Cerebellar cortex (tissue), 1 donor: ENCODE measurements around the gene MLNR.

ENCODE experiments used
- DNase-seq: peaks from one replicate; pipeline ENCODE4 v3.0.0-alpha.2; 2015; ENCODE audit warnings: low spot score

The MLNR gene

GRCh38 chr13:49220036-49220855 lies at the start of gene MLNR:
TSS of gene MLNR (plus strand) at chr13:49220338. CDS start at chr13:49220338, 0 bp downstream.
- no peak for DNase-seq

- no peak for DNase-seq
Observed at GRCh38 chr13:49171359-49171758, 48.8 kb upstream of the MLNR start.

GRCh38 chr13:49183672-49184325 lies 36.3 kb upstream of the MLNR start:
- DNase-seq, result no peak

- no peak for DNase-seq
Observed at GRCh38 chr13:49184621-49185020, 35.5 kb upstream of the MLNR start.

- no peak for DNase-seq
Observed at GRCh38 chr13:49185264-49185663, 34.9 kb upstream of the MLNR start.

- no peak for DNase-seq
Observed at GRCh38 chr13:49190901-49191300, 29.2 kb upstream of the MLNR start.

- no peak for DNase-seq
Observed at GRCh38 chr13:49206641-49207040, 13.5 kb upstream of the MLNR start.

- no peak for DNase-seq
Observed at GRCh38 chr13:49208619-49209018, 11.5 kb upstream of the MLNR start.

- no peak for DNase-seq
Observed at GRCh38 chr13:49210114-49210513, 10.0 kb upstream of the MLNR start.

GRCh38 chr13:49210669-49211068 lies 9.5 kb upstream of the MLNR start:
- DNase-seq, result no peak

- DNase-seq, result no peak
Observed at GRCh38 chr13:49213539-49213938, 6.6 kb upstream of the MLNR start.

- DNase-seq, result no peak
Observed at GRCh38 chr13:49213997-49214916, 5.9 kb upstream of the MLNR start.

- no peak for DNase-seq
Observed at GRCh38 chr13:49214917-49215376, 5.2 kb upstream of the MLNR start.

GRCh38 chr13:49216334-49216733 lies 3.8 kb upstream of the MLNR start:
- no peak for DNase-seq

GRCh38 chr13:49217962-49218492 lies 2.1 kb upstream of the MLNR start:
- DNase-seq, result no peak

GRCh38 chr13:49218493-49219051 lies 1.6 kb upstream of the MLNR start:
- no peak for DNase-seq

- DNase-seq, result no peak
Observed at GRCh38 chr13:49219647-49220035, 497 bp upstream of the MLNR start.

- no peak for DNase-seq
Observed at GRCh38 chr13:49220856-49221589, 885 bp downstream of the MLNR start.

- no peak for DNase-seq
Observed at GRCh38 chr13:49221590-49221965, 1.4 kb downstream of the MLNR start.

- no peak for DNase-seq
Observed at GRCh38 chr13:49225223-49226042, 5.3 kb downstream of the MLNR start.
